GM12873 (cell line): ENCODE data around the gene CBFA2T3.

Source experiments
- TF ChIP-seq, protein P1 (sequence below): IDR thresholded peaks from 2 replicates; pipeline ENCODE4 v1.5.1; 2012; ENCODE audit warnings: low read depth, mild to moderate bottlenecking, moderate library complexity, low read length, control low read depth; ENCODE audit not compliant: insufficient read depth; ENCODE audit errors: missing control alignments

Gene CBFA2T3

DNA sequence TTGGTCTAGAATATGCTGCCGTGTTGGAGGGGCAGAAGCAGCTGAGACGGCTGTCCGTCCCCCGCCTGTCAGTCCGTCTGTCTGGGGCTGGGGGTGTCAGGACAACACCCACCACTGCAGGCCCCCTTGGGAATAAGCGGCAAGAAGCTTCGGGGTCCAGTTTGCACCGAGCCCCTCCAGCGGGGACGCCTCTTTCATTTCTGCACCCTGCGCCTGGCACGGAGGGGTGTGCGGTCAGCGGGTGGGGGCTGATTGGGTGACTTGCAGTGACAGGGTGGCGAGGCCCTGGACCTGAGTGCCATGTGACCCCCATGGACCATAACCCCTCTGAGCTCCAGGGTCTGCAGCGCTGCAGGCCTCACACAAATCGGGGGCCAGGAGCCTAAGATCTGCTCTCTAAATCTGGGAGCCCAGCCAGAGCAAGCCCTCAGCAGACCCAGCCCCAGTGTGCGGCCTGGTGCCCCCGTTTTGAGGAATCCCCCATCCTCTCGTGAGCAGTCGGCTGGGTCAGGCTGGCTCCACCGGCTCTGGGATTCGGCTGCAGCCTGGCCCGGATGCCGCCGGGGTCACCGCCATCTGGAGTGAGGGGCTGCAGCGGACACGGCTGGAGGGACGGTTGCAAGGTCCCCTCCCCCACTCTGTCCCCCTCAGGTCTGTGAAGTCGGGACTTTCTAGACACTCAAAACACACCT is 8.3 kb downstream of the CBFA2T3 start:
- TF ChIP-seq, protein P1, sequence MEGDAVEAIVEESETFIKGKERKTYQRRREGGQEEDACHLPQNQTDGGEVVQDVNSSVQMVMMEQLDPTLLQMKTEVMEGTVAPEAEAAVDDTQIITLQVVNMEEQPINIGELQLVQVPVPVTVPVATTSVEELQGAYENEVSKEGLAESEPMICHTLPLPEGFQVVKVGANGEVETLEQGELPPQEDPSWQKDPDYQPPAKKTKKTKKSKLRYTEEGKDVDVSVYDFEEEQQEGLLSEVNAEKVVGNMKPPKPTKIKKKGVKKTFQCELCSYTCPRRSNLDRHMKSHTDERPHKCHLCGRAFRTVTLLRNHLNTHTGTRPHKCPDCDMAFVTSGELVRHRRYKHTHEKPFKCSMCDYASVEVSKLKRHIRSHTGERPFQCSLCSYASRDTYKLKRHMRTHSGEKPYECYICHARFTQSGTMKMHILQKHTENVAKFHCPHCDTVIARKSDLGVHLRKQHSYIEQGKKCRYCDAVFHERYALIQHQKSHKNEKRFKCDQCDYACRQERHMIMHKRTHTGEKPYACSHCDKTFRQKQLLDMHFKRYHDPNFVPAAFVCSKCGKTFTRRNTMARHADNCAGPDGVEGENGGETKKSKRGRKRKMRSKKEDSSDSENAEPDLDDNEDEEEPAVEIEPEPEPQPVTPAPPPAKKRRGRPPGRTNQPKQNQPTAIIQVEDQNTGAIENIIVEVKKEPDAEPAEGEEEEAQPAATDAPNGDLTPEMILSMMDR, result no peak

DNA sequence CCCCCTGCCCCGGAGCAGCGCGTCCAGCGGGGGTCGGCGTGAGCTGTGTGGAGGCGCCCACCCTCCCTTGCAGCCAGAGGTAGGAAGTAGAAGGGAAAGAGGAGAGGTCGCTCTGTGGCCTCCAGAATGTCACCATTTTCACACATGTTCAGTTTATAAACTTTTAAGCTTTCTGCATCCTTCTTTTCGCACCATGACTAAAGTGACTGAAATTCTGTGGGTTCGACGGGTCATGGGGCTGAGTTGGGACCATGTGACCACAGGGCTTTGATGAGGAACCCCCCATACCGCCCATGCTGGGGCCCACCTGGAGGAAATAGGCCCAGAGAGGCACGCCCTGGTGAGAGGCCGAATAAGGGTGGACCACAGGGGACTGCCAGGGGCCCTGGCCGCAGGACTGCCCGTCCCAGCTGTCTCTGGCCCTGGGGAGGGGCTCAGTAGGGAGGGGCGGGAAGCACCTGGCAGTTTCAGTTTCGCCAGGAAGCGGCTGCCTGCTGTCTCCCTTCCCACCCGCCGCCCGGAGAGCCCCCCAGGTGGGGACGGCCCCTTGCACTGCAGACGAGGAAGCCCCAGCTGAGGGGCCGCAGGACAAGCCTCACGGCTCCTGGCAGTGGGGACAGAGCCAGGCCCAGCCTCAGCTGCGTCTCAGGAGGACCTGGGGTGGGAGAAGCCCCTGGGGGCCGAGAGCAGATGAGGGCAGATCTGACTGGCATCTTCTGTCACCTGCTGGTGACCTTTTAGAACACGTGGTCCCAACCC is 9.0 kb downstream of the CBFA2T3 start:
- TF ChIP-seq, protein P1, result no peak

DNA sequence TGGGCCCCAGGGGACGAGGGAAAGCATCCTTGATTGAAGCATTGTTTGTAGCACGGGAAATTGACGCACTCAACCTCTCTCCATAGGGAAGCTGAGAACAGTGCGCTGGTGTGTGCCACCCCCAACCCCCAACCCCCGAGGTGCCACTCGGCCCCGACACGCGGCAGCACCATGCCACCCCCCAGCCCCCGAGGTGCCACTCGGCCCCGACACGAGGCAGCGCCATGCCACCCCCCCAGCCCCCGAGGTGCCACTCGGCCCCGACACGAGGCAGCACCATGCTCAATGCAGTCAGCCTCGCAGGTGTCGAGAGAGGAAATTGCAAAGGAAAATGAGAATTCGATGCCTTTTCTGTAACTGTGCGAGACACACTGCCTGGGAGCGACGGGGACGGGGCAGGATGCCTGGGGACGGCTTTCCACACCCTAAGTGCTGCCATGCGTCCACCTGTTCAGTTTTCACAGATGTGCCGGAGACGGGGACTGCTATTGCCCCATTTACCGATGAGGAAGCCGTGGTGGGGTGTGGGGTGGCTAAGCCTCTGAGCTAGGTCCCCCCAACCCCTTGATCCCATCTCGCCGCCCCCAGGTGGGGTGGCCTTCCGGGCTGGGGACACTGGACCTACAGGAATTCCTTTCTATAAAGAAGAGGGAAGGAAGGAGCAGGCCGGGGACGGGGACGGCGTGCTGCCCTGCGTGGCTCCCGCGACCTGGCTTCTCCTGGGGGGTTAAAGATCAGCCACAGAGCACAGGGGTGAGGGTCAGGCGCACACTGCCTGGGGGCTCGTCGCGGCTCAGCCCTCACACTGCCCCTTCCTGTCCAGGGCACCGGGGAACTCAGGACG is 9.8 kb downstream of the CBFA2T3 start:
- TF ChIP-seq, protein P1, result no peak

DNA sequence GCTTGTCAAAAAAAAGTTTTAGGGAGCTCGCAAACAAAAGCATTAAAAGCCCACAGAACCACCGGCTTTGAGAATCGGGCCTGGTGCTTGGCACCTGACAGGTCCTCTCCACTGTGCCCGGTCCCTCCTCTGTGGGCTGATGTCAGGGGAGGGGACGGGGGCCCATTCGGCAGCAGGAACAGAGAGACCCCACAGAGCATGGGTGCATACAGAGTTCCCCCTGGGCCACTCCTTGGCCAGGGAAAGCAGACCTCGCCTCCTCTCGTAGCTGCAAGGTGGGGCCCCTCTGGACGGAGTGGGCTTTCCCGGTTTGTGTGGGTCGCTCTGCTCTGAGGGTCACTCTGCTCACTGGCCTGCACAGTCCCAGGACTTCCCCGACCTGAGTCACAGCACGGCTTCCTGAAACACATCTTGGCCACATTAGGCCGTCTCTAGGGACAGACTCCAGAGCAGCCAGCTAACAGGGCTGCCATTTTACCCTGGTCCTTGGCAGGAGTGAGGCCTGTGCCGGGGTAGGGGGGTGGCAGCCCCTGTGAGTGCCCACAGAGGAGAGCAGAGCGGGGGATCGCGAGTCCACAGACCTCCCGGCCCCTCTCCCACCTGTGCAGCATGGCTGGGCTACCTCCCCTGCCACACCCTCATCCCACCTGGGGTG is 11.1 kb downstream of the CBFA2T3 start:
- TF ChIP-seq, protein P1, result no peak

DNA sequence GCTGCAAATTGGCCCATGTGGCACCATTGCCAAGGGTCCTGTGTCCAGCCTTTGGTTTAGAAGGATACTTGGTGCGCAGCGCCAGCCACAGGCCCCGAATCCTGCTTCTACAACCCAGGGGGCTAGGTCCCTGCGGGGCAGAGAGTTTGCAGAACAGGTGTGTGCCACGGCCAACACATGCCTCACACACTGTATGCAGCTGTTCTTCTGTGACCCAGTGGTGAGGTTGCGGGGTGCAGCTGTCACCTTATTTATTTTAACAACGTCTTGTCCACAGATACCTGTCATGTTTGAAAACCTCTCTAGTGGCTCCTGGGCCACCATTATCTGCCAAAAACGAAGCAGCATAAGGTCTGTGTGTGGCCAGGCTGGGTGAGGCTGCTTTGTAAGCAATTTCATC is 11.6 kb downstream of the CBFA2T3 start:
- TF ChIP-seq, protein P1, result no peak

DNA sequence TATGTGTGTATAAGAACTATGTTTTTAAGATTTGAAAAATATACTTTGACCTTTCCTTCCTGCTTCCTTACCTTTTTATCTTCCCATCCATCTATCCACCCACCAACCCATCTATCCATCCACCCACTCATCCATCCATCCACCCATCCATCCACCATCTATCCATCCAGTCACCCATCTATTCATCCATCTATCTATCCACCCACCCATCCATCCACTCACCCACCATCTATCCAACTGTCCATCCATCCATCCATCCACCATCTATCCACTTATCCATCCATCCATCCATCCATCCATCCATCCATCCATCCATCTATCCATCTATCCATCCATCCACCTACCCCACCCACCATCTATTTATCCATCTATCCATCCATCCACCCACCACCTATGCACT is 12.4 kb downstream of the CBFA2T3 start:
- TF ChIP-seq, protein P1, result no peak
